ENCODE measurements around the gene NAPSA.

The NAPSA gene

GRCh38 chr19:50317115-50317514 lies 48.3 kb downstream of the NAPSA start:
- no peak for TF ChIP-seq CTCF (IDR thresholded peaks at IDR 0.05; ENCODE audit: extremely low read depth, missing control alignments)
- DNase-seq (ENCODE audit: low spot score) = peak; percentile 3

GRCh38 chr19:50315773-50316448 lies 49.5 kb downstream of the NAPSA start:
- no peak for TF ChIP-seq CTCF (IDR thresholded peaks at IDR 0.05; ENCODE audit: extremely low read depth, missing control alignments)
- peak; percentile 86 for DNase-seq (ENCODE audit: low spot score)

GRCh38 chr19:50314724-50315708 lies 50.4 kb downstream of the NAPSA start:
- TF ChIP-seq CTCF (IDR thresholded peaks at IDR 0.05; ENCODE audit: extremely low read depth, missing control alignments) = no peak
- DNase-seq (ENCODE audit: low spot score) = no peak

GRCh38 chr19:50313812-50314536 lies 51.5 kb downstream of the NAPSA start:
- TF ChIP-seq CTCF (IDR thresholded peaks at IDR 0.05; ENCODE audit: extremely low read depth, missing control alignments) = no peak
- DNase-seq (ENCODE audit: low spot score) = no peak

GRCh38 chr19:50312967-50313811 lies 52.2 kb downstream of the NAPSA start:
- no peak for TF ChIP-seq CTCF (IDR thresholded peaks at IDR 0.05; ENCODE audit: extremely low read depth, missing control alignments)
- no peak for DNase-seq (ENCODE audit: low spot score)

GRCh38 chr19:50311723-50312635 lies 53.5 kb downstream of the NAPSA start:
- no peak for DNase-seq (ENCODE audit: low spot score)
- TF ChIP-seq CTCF (IDR thresholded peaks at IDR 0.05; ENCODE audit: extremely low read depth, missing control alignments) = no peak

All from GM20000 (cell line).